GM19193 (cell line): ENCODE measurements around the gene ZNF408.

ENCODE experiments used
- POLR2A ChIP-seq: IDR thresholded peaks from 4 replicates; pipeline ENCODE4 v1.6.1; 2011; ENCODE audit not compliant: insufficient read depth, insufficient read length; ENCODE audit errors: extremely low read depth

Gene ZNF408

GRCh38 chr11:46726206-46726862 is 25.5 kb downstream of the ZNF408 start:
- no peak for TF ChIP-seq POLR2A

- TF ChIP-seq POLR2A: no peak
These were observed 27.3 kb downstream of the ZNF408 start for GRCh38 chr11:46727952-46728658.

DNA sequence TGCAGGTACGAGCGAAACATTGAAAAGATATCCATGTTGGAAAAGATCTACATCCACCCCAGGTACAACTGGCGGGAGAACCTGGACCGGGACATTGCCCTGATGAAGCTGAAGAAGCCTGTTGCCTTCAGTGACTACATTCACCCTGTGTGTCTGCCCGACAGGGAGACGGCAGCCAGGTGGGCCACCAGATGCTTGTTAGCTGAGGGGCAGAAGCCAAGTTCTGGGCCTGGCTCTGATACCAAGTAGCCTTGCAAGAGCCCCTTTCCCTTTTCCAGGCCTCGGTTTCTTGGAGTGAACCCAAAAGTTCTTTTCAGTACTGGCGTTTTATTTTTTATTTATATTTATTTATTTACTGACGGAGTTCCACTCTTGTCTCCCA is 27.8 kb downstream of the ZNF408 start:
- TF ChIP-seq POLR2A: no peak

DNA sequence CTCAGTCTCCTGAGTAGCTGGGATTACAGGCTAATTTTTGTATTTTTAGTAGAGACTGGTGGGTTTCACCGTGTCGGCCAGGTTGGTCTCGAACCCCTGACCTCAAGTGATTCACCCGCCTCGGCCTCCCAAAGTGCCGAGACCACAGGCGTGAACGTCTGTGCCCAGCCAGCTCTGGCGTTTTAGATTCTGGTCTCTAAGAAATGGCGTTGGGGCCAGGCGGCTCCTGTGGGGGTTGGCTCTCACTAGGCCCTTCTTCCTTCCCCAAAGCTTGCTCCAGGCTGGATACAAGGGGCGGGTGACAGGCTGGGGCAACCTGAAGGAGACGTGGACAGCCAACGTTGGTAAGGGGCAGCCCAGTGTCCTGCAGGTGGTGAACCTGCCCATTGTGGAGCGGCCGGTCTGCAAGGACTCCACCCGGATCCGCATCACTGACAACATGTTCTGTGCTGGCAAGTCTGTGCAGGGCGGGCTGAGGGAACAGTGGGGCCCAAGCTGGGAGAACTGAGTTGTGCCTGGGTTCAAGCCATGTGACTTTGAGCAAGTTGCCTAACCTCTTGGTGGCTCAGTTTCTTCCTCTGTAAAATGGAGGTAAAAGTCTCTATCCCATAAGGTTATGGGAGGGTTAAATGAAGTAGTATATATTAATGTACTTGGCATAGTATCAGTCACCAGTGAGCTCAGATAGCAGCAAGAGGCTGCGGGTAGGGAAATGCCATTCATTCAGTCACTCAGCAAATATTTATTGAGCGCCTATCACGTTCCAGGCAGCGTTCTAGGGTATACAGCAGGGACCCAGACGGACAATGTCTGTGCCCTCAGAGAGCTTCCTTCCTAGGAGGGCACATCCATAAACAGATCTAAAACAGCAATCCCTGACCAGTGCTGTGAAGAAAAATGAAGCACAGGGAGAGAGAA is 28.5 kb downstream of the ZNF408 start:
- no peak for TF ChIP-seq POLR2A

- TF ChIP-seq POLR2A: no peak
These were observed 30.7 kb downstream of the ZNF408 start for GRCh38 chr11:46731545-46731944.

GRCh38 chr11:46733234-46733633 is 32.4 kb downstream of the ZNF408 start:
- no peak for TF ChIP-seq POLR2A

DNA sequence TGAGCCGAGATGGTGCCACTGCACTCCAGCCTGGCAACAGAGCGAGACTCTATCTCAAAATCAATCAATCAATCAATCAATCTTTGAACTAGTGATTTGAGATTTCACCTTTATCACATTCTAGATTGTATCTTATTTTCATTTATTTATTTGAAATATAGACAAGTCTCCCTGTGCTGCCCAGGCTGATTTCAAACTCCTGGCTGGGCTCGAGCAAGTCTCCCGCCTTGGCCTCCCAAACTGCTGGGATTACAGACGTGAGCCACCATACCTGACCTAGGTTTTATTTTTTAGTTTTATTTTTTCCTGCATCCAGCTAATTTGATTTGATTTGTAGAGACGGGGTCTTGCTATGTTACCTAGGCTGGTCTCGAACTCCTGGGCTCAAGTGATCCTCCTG is 35.3 kb downstream of the ZNF408 start:
- no peak for TF ChIP-seq POLR2A

- TF ChIP-seq POLR2A: no peak
These were observed 35.8 kb downstream of the ZNF408 start for GRCh38 chr11:46736615-46737014.

GRCh38 chr11:46737699-46738098 is 36.9 kb downstream of the ZNF408 start:
- TF ChIP-seq POLR2A: no peak

GRCh38 chr11:46738887-46739286 is 38.1 kb downstream of the ZNF408 start:
- TF ChIP-seq POLR2A: no peak

- no peak for TF ChIP-seq POLR2A
These were observed 41.0 kb downstream of the ZNF408 start for GRCh38 chr11:46741600-46742484.

DNA sequence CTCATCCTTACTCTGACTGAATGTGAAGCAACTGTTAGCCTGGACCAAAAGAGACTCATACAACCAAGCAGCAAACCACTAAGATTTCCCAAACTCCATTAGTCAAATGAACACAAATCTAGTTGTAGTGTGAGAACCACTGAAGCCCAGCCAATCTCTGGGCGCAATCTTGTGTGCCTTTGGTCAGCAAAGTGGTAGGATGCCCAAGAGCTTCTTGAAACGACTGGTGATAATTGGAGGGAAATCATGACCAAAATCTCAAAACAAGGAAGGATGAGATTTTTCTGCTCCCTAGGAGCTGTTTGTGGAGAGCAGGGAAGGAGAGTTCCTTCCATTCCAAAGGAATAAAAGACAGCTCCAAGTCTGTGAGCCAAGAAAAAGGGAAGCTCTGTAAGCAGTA is 42.2 kb downstream of the ZNF408 start:
- TF ChIP-seq POLR2A: no peak

GRCh38 chr11:46743693-46744339 is 43.0 kb downstream of the ZNF408 start:
- no peak for TF ChIP-seq POLR2A

- no peak for TF ChIP-seq POLR2A
These were observed 44.5 kb downstream of the ZNF408 start for GRCh38 chr11:46745328-46745727.
